ENCODE data around the gene SH3PXD2A. TPM values are rescaled to one million over a fixed set of nuclear protein-coding genes. Genes with fewer than 3 reads are reported as not detected.

SH3PXD2A gene
- total and polyA plus RNA-seq, 4 experiments from 2014 or later = 0.39 to 17.5 (median 8.9) TPM

DNA sequence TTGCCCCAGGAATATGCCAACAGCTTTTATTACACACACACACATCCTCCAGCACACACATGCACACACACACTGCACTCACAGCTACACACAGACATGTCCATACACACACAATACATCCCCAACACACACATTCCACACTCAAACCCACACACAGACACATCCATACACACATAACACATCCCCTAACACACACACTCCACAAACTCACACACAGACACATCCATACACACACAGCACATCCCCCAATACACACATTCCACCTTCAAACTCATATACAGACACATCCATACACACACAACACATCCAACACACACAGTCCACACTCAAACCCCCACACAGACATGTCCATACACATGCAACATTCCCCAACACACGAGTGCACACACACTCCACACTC lies 19.1 kb downstream of the SH3PXD2A start:
- H3K4me1 ChIP-seq (ENCODE audit: insufficient read depth, low read length) = no peaks in the 10 kb centered on the region

GRCh38 chr10:103835096-103836050 lies 20.0 kb downstream of the SH3PXD2A start:
- no peak overlapping the region for H3K4me3 ChIP-seq (ENCODE audit: low read length in 2 of 2)
- H3K9me3 ChIP-seq (ENCODE audit: control insufficient read depth in 1 of 2, low read length in 2 of 2) = no peaks in the 10 kb centered on the region
- H3K36me3 ChIP-seq (ENCODE audit: insufficient read depth, low read length) = no peaks in the 10 kb centered on the region
- Mint-ChIP-seq H3K4me1 (no peaks in the 10 kb centered on the region), H3K27ac (no peak overlapping the region), H3K9me3 (peaks cover 0 to 8% (median 4%) of the 10 kb centered on the region in 8 donors), H3K4me3 (no peak overlapping the region), H3K27me3 (no peaks in the 10 kb centered on the region), H3K36me3 (no peaks in the 10 kb centered on the region)
- H3K4me1 ChIP-seq (ENCODE audit: insufficient read depth, low read length) = no peaks in the 10 kb centered on the region
- H3K27ac ChIP-seq (ENCODE audit: low read depth, low read length) = no peak overlapping the region
- ChIA-PET CTCF (ENCODE audit: partially characterized antibody) (interaction anchor here (1.3 kb wide), 1 partner anchor 11 kb away, joined by 5 read pairs; no protein-coding TSS in a partner anchor), POLR2A (ENCODE audit: partially characterized antibody) (no interaction called here)
- intact Hi-C loops (cut with micrococcal nuclease) = no loop called here
- no peak for DNase-seq
- H3K27me3 ChIP-seq (ENCODE audit: insufficient read depth, low read length) = no peaks in the 10 kb centered on the region

More for the DNA sequence above, 19.1 kb downstream of the SH3PXD2A start:
- intact Hi-C loops (cut with micrococcal nuclease) = no loop called here
- no peak for DNase-seq
- no peak overlapping the region for H3K4me3 ChIP-seq (ENCODE audit: low read length in 2 of 2)
- Mint-ChIP-seq H3K36me3 (no peaks in the 10 kb centered on the region), H3K27me3 (peaks cover 1 to 2% of the 10 kb centered on the region in 2 donors), H3K4me1 (no peaks in the 10 kb centered on the region), H3K4me3 (no peak overlapping the region), H3K27ac (no peak overlapping the region), H3K9me3 (peaks cover 0 to 8% (median 4%) of the 10 kb centered on the region in 8 donors)
- H3K9me3 ChIP-seq (ENCODE audit: control insufficient read depth in 1 of 2, low read length in 2 of 2) = no peaks in the 10 kb centered on the region
- H3K36me3 ChIP-seq (ENCODE audit: insufficient read depth, low read length) = no peaks in the 10 kb centered on the region
- POLR2A ChIA-PET (ENCODE audit: partially characterized antibody) = no interaction called here
- H3K27ac ChIP-seq (ENCODE audit: low read depth, low read length) = no peak overlapping the region
- CTCF ChIA-PET (ENCODE audit: partially characterized antibody) = no interaction called here
- no peaks in the 10 kb centered on the region for H3K27me3 ChIP-seq (ENCODE audit: insufficient read depth, low read length)

DNA sequence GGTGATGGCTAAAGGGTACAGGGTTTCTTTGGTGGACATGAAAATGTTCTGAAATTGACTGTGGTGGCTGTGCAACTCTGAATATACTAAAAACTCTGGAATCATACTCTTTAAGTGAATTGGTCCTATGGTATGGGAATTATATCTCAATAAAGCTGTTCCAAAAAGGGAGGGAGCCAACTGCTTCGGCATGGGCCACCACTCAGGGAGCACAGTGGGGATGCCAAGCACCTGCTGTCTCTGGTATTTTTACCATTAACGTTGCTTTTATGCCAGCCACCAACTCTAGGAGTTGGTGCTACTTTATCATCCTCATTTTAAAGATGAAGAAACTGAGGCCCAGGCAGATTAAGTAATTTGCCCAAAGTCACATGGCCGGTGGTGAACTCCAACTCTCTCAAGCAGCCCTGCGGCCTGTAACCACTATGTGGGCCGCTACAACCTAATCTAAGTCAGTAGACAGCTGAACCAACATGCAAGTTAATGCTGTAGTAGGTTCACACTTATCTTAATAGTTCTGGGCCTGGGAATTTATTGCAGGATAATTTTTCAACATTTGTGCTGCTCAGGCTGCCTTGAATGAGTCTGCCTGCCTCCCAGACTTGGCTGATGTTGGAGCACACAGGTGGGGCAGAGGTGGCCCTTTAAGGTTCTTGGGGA lies 20.8 kb downstream of the SH3PXD2A start:
- no peak overlapping the region for H3K4me3 Mint-ChIP-seq
- intact Hi-C loops (cut with micrococcal nuclease) = no loop called here
- H3K9me3 Mint-ChIP-seq = peaks cover 0 to 8% (median 4%) of the 10 kb centered on the region in 8 donors
- no peaks in the 10 kb centered on the region for H3K27me3 ChIP-seq (ENCODE audit: insufficient read depth, low read length)
- H3K27me3 Mint-ChIP-seq = no peaks in the 10 kb centered on the region
- no peaks in the 10 kb centered on the region for H3K36me3 Mint-ChIP-seq
- H3K4me1 ChIP-seq (ENCODE audit: insufficient read depth, low read length) = no peaks in the 10 kb centered on the region
- no peak overlapping the region for H3K27ac ChIP-seq (ENCODE audit: low read depth, low read length)
- H3K36me3 ChIP-seq (ENCODE audit: insufficient read depth, low read length) = no peaks in the 10 kb centered on the region
- no peaks in the 10 kb centered on the region for H3K9me3 ChIP-seq (ENCODE audit: control insufficient read depth in 1 of 2, low read length in 2 of 2)
- no peak overlapping the region for H3K4me3 ChIP-seq (ENCODE audit: low read length in 2 of 2)
- DNase-seq = no peak
- ChIA-PET POLR2A (ENCODE audit: partially characterized antibody) (no interaction called here), CTCF (ENCODE audit: partially characterized antibody) (interaction anchor here (1.3 kb wide), 1 partner anchor 12 kb away, joined by 5 read pairs; no protein-coding TSS in a partner anchor)
- H3K27ac Mint-ChIP-seq = no peak overlapping the region
- H3K4me1 Mint-ChIP-seq = no peaks in the 10 kb centered on the region

DNA sequence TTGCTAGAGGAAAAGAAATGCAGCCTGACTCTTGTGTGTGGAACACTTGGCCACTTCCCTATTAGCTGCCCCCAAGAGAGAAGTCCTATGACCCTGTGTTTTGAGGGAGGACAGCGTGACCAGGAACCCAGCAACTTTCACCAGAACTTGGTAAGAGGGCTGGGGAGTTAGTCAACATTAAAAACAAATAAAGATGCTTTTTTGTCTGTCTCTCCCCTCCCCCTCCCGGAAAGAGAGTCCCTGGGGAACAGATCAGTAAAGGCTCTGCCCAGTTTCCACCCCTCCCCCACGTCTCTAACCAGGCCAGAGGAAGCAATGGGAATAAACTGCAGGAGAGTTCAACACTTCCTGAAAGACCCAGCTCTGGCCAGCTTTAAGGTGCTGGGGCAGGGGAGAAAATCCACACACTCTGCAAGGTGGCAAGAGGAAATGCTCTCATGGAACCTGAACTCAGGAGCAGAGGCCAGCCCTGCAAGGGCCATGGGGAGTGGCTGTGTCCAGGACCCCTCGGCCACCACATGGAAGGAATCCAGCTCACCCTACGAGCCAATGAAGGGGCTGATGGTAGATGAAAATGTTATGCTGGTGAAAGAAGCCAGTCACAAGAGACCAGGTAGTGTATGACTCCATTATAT lies 21.5 kb downstream of the SH3PXD2A start:
- DNase-seq = no peak
- Histone ChIP-seq H3K9me3 (ENCODE audit: control insufficient read depth in 1 of 2, low read length in 2 of 2) (no peaks in the 10 kb centered on the region), H3K4me1 (ENCODE audit: insufficient read depth, low read length) (no peaks in the 10 kb centered on the region), H3K27me3 (ENCODE audit: insufficient read depth, low read length) (no peaks in the 10 kb centered on the region), H3K36me3 (ENCODE audit: insufficient read depth, low read length) (no peaks in the 10 kb centered on the region), H3K4me3 (ENCODE audit: low read length in 2 of 2) (no peak overlapping the region), H3K27ac (ENCODE audit: low read depth, low read length) (no peak overlapping the region)
- ChIA-PET POLR2A (ENCODE audit: partially characterized antibody) (no interaction called here), CTCF (ENCODE audit: partially characterized antibody) (interaction anchor here (1.3 kb wide), 1 partner anchor 13 kb away, joined by 5 read pairs; no protein-coding TSS in a partner anchor)
- Mint-ChIP-seq H3K4me1 (no peaks in the 10 kb centered on the region), H3K27ac (no peak overlapping the region), H3K27me3 (no peaks in the 10 kb centered on the region), H3K4me3 (no peak overlapping the region), H3K36me3 (no peaks in the 10 kb centered on the region), H3K9me3 (peaks cover 0 to 8% (median 4%) of the 10 kb centered on the region in 8 donors)
- intact Hi-C loops (cut with micrococcal nuclease) = no loop called here

DNA sequence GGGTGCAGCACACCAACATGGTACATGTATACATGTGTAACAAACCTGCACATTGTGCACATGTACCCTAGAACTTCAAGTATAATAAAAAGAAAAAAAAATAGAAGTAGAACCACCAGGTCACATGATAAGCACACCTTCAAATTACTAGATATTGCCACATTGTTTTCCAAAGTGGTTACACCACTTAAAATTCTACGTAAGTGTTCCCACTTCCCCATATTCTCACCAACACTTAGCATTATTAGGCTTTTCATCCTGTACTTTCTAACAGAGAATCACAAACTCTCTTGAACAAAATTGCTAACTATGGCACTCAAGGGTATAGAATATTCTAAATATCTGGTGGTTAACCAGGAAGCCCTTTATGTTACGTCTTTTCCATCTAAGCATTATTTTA lies 22.6 kb downstream of the SH3PXD2A start:
- Histone ChIP-seq H3K27ac (ENCODE audit: low read depth, low read length) (no peak overlapping the region), H3K36me3 (ENCODE audit: insufficient read depth, low read length) (no peaks in the 10 kb centered on the region), H3K9me3 (ENCODE audit: control insufficient read depth in 1 of 2, low read length in 2 of 2) (no peaks in the 10 kb centered on the region), H3K4me1 (ENCODE audit: insufficient read depth, low read length) (no peaks in the 10 kb centered on the region), H3K27me3 (ENCODE audit: insufficient read depth, low read length) (no peaks in the 10 kb centered on the region), H3K4me3 (ENCODE audit: low read length in 2 of 2) (no peak overlapping the region)
- no peaks in the 10 kb centered on the region for H3K36me3 Mint-ChIP-seq
- H3K27me3 Mint-ChIP-seq = no peaks in the 10 kb centered on the region
- no peaks in the 10 kb centered on the region for H3K4me1 Mint-ChIP-seq
- no peak overlapping the region for H3K27ac Mint-ChIP-seq
- DNase-seq = no peak
- peaks cover 0 to 8% (median 4%) of the 10 kb centered on the region in 8 donors for H3K9me3 Mint-ChIP-seq
- H3K4me3 Mint-ChIP-seq = no peak overlapping the region
- intact Hi-C loops (cut with micrococcal nuclease) = no loop called here
- CTCF ChIA-PET (ENCODE audit: partially characterized antibody) = no interaction called here
- POLR2A ChIA-PET (ENCODE audit: partially characterized antibody) = no interaction called here

- no peaks in the 10 kb centered on the region for H3K9me3 ChIP-seq (ENCODE audit: control insufficient read depth in 1 of 2, low read length in 2 of 2)
- no peaks in the 10 kb centered on the region for H3K27me3 ChIP-seq (ENCODE audit: insufficient read depth, low read length)
- Mint-ChIP-seq H3K36me3 (no peaks in the 10 kb centered on the region), H3K27me3 (no peaks in the 10 kb centered on the region), H3K9me3 (peaks cover 0 to 10% (median 4%) of the 10 kb centered on the region in 8 donors), H3K27ac (no peak overlapping the region), H3K4me1 (peaks cover 0 to under 1% (median 0%) of the 10 kb centered on the region in 4 donors), H3K4me3 (no peak overlapping the region)
- H3K4me1 ChIP-seq (ENCODE audit: insufficient read depth, low read length) = no peaks in the 10 kb centered on the region
- no peak overlapping the region for H3K4me3 ChIP-seq (ENCODE audit: low read length in 2 of 2)
- no peak overlapping the region for H3K27ac ChIP-seq (ENCODE audit: low read depth, low read length)
- no peaks in the 10 kb centered on the region for H3K36me3 ChIP-seq (ENCODE audit: insufficient read depth, low read length)
- ChIA-PET POLR2A (ENCODE audit: partially characterized antibody) (no interaction called here), CTCF (ENCODE audit: partially characterized antibody) (interaction anchor here (1.2 kb wide), 1 partner anchor 17 kb away, joined by 3 read pairs; no protein-coding TSS in a partner anchor)
- intact Hi-C loops (cut with micrococcal nuclease) = no loop called here
- no peak for DNase-seq
These were observed 25.4 kb downstream of the SH3PXD2A start for GRCh38 chr10:103829838-103830465.
